ENCODE results near the gene REV3L. TPM values are rescaled to one million over a fixed set of nuclear protein-coding genes. Genes with fewer than 3 reads are reported as not detected.

The REV3L gene
- total and polyA plus RNA-seq, 2 of the 13 experiments (the other 11 are each of a cell fraction or from before 2014, with no cell fraction given), result 12.8 to 31.3 TPM

- FAIRE-seq, result no peak
- Histone ChIP-seq H2AFZ (ENCODE audit: low read length) (no peak overlapping the region), H3K4me1 (ENCODE audit: insufficient read depth, low read length) (0 out of 2 replicates have a peak, but pooled peaks cover 6% of the 10 kb centered on the region), H3K4me3 (replicated peaks in 1 of 3; ENCODE audit: insufficient read depth in 1 of 3, low read depth in 2 of 3, low read length in 3 of 3) (no peak overlapping the region), H3K27ac (ENCODE audit: extremely low read length, insufficient read depth, low read length) (no peak overlapping the region), H3K36me3 (replicated peaks in 1 of 2; ENCODE audit: control insufficient read depth in 1 of 2, insufficient read depth in 2 of 2, low read length in 2 of 2) (peaks cover 4 to 9% of the 10 kb centered on the region in 2 experiments; a peak in 4 of 5 replicates), H4K20me1 (ENCODE audit: insufficient read depth, low read length) (no peaks in the 10 kb centered on the region), H3K9ac (ENCODE audit: insufficient read depth, low read depth, low read length) (no peak overlapping the region), H3K79me2 (ENCODE audit: insufficient read depth, low read length) (peaks cover 88% of the 10 kb centered on the region), H3K9me3 (ENCODE audit: low read length) (peaks cover 17% of the 10 kb centered on the region), H3K27me3 (ENCODE audit: control insufficient read depth in 1 of 2, insufficient read depth in 2 of 2, low read length in 2 of 2) (no peaks in the 10 kb centered on the region), H3K4me2 (ENCODE audit: low read depth, low read length) (no peak overlapping the region)
- in situ Hi-C loops (cut with HindIII; ENCODE audit: extremely low pct_ligation_motif_present, low pct_unique_long_range_greater_than_20kb) (no loop called here), intact Hi-C loops (cut with micrococcal nuclease; ENCODE audit: unreplicated experiment) (no loop called here)
- WGBS (ENCODE audit: low lambda C conversion rate), result over 99% methylated on average over 2 of the region's 2 CpGs
- no TSS peak for BruUV-seq (replicated peaks)
- TF ChIP-seq TARDBP (CRISPR knock-in tag; IDR thresholded peaks at IDR 0.05) (no peak), ZNF652 (CRISPR knock-in tag; IDR thresholded peaks at IDR 0.05; ENCODE audit: borderline replicate concordance, low read depth) (peak; percentile 54; the same call in 1 of the 2 replicates)
- no peak for ATAC-seq
- DNase-seq (ENCODE audit: low spot score), result no peak
- CTCF ChIA-PET (ENCODE audit: low intra/inter-chr PET ratio, low total read pairs), result no interaction called here
- POLR2A ChIA-PET, result no interaction called here
These were observed 26.8 kb downstream of the REV3L start for GRCh38 chr6:111456208-111456607.

- Histone ChIP-seq H3K4me2 (ENCODE audit: low read depth, low read length) (no peak overlapping the region), H3K79me2 (ENCODE audit: insufficient read depth, low read length) (peaks cover 80% of the 10 kb centered on the region), H2AFZ (ENCODE audit: low read length) (no peak overlapping the region), H3K9ac (ENCODE audit: insufficient read depth, low read depth, low read length) (no peak overlapping the region), H3K9me3 (ENCODE audit: low read length) (no peaks in the 10 kb centered on the region), H3K27me3 (ENCODE audit: control insufficient read depth in 1 of 2, insufficient read depth in 2 of 2, low read length in 2 of 2) (no peaks in the 10 kb centered on the region), H3K4me3 (replicated peaks in 1 of 3; ENCODE audit: insufficient read depth in 1 of 3, low read depth in 2 of 3, low read length in 3 of 3) (no peak overlapping the region), H3K27ac (ENCODE audit: extremely low read length, insufficient read depth, low read length) (no peak overlapping the region), H4K20me1 (ENCODE audit: insufficient read depth, low read length) (no peaks in the 10 kb centered on the region), H3K4me1 (ENCODE audit: insufficient read depth, low read length) (0 out of 2 replicates have a peak, but pooled peaks cover 6% of the 10 kb centered on the region), H3K36me3 (replicated peaks in 1 of 2; ENCODE audit: control insufficient read depth in 1 of 2, insufficient read depth in 2 of 2, low read length in 2 of 2) (peaks cover 0 to 1% of the 10 kb centered on the region in 2 experiments; a peak in 2 of 5 replicates)
- DNase-seq (ENCODE audit: low spot score) (no peak), ATAC-seq (no peak), FAIRE-seq (no peak)
- ChIA-PET CTCF (ENCODE audit: low intra/inter-chr PET ratio, low total read pairs) (no interaction called here), POLR2A (no interaction called here)
- in situ Hi-C loops (cut with HindIII; ENCODE audit: extremely low pct_ligation_motif_present, low pct_unique_long_range_greater_than_20kb) (no loop called here), intact Hi-C loops (cut with micrococcal nuclease; ENCODE audit: unreplicated experiment) (no loop called here)
- no TSS peak for BruUV-seq (replicated peaks)
- WGBS (ENCODE audit: low lambda C conversion rate), result 92% methylated on average over 2 of the region's 2 CpGs
- TF ChIP-seq ZSCAN22 (CRISPR knock-in tag; IDR thresholded peaks at IDR 0.05), result no peak
- no peak for TF ChIP-seq ZBTB1 (CRISPR knock-in tag; IDR thresholded peaks at IDR 0.05; ENCODE audit: borderline replicate concordance)
- TF ChIP-seq PRMT3 (CRISPR knock-in tag; IDR thresholded peaks at IDR 0.05; ENCODE audit: borderline replicate concordance, low read depth), result no peak
- TF ChIP-seq ZNF704 (CRISPR knock-in tag; IDR thresholded peaks at IDR 0.05; ENCODE audit: borderline replicate concordance), result no peak
- TF ChIP-seq ZBTB49 (CRISPR knock-in tag; IDR thresholded peaks at IDR 0.05; ENCODE audit: borderline replicate concordance), result no peak
- TF ChIP-seq GABPB1 (CRISPR knock-in tag; IDR thresholded peaks at IDR 0.05), result no peak
- TF ChIP-seq IRF9 (CRISPR knock-in tag; IDR thresholded peaks at IDR 0.05; ENCODE audit: borderline replicate concordance), result no peak
- TF ChIP-seq PAX8 (CRISPR knock-in tag; IDR thresholded peaks at IDR 0.05; ENCODE audit: borderline replicate concordance), result no peak
- no peak for TF ChIP-seq ZBTB7A (CRISPR knock-in tag; IDR thresholded peaks at IDR 0.05)
- TF ChIP-seq RAD51 (IDR thresholded peaks at IDR 0.05; ENCODE audit: borderline replicate concordance), result no peak
- TF ChIP-seq ZNF678 (CRISPR knock-in tag; IDR thresholded peaks at IDR 0.05), result no peak
- no peak for TF ChIP-seq KAT8 (CRISPR knock-in tag; IDR thresholded peaks at IDR 0.05)
- no peak for TF ChIP-seq KDM6A (CRISPR knock-in tag; IDR thresholded peaks at IDR 0.05; ENCODE audit: low read depth)
These were observed 32.4 kb downstream of the REV3L start for GRCh38 chr6:111450636-111451035.

Data from HepG2 (cell line).